HEK293T (cell line): ENCODE measurements around the gene AMPD1.

ENCODE experiments used
- BHLHE40 ChIP-seq: fragments of 450-650 bp; IDR thresholded peaks from 2 replicates; pipeline ENCODE4 v1.6.1; 2016; ENCODE audit warnings: mild to moderate bottlenecking, moderate library complexity, borderline replicate concordance
- ELF4 ChIP-seq: fragments of 450-650 bp; IDR thresholded peaks from 2 replicates; pipeline ENCODE4 v1.6.1; 2017; ENCODE audit warnings: antibody characterized with exemption
- LEF1 ChIP-seq: fragments of 450-650 bp; IDR thresholded peaks from 2 replicates; pipeline ENCODE4 v1.6.1; 2017; ENCODE audit warnings: mild to moderate bottlenecking, borderline replicate concordance

DNA sequence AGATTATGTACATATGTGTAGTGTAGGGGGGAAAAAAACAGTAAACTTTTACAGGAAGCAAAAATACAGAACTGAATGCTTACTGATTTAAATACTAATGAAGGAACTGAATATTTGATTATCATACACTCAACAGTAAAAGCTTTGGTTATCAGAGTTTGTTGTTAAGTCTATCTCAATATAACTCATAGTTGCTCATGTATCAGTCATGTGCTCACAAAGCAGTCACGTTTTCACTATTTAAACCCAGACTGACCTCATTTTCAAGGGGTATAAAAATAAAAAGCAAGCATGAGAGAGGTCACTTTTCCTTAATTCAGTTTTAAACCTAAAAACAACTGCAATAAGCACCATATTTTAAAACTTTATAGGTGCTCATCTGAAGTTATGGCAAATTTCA lies 28.1 kb upstream of the AMPD1 start:
- TF ChIP-seq LEF1 (no peak), ELF4 (no peak), BHLHE40 (no peak)
